Measurements from ENCODE around the gene AP5S1. TPM values are rescaled to one million over a fixed set of nuclear protein-coding genes. Genes with fewer than 3 reads are reported as not detected.

Gene AP5S1
- total and polyA plus RNA-seq, 2 donors from 2014 or later = 16.0 to 19.5 TPM

DNA sequence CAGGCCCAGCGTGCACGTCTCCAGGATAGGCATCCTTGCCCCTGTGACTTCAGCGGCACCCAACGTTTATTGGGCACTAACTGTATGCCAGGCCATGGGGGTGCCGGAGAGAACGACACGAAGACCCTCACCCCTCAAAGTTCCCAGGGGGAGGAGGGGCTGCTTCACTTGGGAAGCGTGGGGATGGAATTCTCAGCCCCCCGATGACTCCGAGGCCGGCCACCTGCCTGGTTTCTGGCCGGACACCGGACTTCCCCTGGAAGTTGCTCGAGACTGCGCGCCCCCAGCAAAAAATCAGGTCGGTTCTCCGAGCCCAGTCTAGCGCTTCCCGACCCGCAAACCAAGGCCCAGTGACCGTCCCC, 26.0 kb downstream of the AP5S1 start:
- Histone ChIP-seq H3K36me3 (ENCODE audit: control insufficient read depth in 2 of 3, insufficient read depth in 3 of 3, low read length in 3 of 3) (no peaks in the 10 kb centered on the region), H3K9ac (ENCODE audit: low read length in 3 of 3) (peak overlapping the region; percentile 50 to 94 (median 87)), H3K27me3 (ENCODE audit: control insufficient read depth, insufficient read depth, low read length) (no peaks in the 10 kb centered on the region), H3K9me3 (ENCODE audit: control insufficient read depth in 2 of 3, insufficient read depth in 1 of 3, low read length in 3 of 3) (no peaks in the 10 kb centered on the region), H3K4me3 (ENCODE audit: low read length in 3 of 3) (peak overlapping the region; percentile 65 to 96 (median 79)), H3K27ac (ENCODE audit: low read depth in 2 of 2, low read length in 2 of 2) (peak overlapping the region; percentile 82 to 95), H3K4me1 (ENCODE audit: control insufficient read depth in 2 of 3, insufficient read depth in 2 of 3, low read depth in 1 of 3, low read length in 3 of 3) (peaks cover 0 to 8% (median 0%) of the 10 kb centered on the region in 3 donors)
- TF ChIP-seq, protein P1, sequence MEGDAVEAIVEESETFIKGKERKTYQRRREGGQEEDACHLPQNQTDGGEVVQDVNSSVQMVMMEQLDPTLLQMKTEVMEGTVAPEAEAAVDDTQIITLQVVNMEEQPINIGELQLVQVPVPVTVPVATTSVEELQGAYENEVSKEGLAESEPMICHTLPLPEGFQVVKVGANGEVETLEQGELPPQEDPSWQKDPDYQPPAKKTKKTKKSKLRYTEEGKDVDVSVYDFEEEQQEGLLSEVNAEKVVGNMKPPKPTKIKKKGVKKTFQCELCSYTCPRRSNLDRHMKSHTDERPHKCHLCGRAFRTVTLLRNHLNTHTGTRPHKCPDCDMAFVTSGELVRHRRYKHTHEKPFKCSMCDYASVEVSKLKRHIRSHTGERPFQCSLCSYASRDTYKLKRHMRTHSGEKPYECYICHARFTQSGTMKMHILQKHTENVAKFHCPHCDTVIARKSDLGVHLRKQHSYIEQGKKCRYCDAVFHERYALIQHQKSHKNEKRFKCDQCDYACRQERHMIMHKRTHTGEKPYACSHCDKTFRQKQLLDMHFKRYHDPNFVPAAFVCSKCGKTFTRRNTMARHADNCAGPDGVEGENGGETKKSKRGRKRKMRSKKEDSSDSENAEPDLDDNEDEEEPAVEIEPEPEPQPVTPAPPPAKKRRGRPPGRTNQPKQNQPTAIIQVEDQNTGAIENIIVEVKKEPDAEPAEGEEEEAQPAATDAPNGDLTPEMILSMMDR (IDR thresholded peaks at IDR 0.05; ENCODE audit: borderline replicate concordance, extremely low read depth, insufficient read depth) = no peak
- DNase-seq = peak in 1 of 5 donors; percentile 84
- intact Hi-C loops (cut with DNase I) = no loop called here
- FAIRE-seq = no peak

DNA sequence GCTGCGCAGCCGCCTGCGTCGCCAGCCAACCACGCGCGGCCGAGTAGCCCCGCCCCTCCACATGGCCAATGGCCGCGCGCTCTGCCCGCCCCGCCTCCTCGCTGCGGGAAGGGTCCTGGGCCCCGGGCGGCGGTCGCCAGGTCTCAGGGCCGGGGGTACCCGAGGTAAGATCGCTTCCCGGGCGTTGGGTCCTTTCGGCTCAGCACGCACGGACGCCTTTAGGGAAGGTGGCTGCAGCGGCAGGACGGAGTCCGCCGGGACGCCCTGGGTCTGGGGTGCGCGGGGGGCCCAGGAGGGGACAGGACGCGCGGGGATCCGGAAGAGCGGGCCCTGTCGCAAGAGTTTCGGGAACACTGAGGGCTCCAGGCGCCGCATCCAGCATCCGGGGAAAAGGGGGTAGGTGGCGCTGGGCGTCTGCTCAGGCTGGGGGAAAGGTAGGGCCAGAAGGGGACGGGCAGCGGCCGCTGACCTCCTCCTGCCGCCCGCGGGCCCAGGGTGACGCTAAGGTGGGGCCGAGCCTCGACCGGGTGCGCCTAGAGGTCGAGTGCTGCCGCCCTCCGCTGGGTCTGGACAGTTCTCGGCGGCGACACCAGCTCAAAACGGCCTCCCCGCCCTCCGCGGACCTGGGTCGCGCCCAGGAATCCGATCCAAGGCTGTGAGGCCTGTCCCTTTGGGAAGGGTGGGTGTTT, 26.5 kb downstream of the AP5S1 start, which contains the start of gene MAVS:
MAVS (plus strand) TSS at position 95 of the 689 bp plus-strand sequence. CDS start 7,791 bp downstream, outside the sequence.
- intact Hi-C loops (cut with DNase I) = no loop called here
- TF ChIP-seq, protein P1 (IDR thresholded peaks at IDR 0.05; ENCODE audit: borderline replicate concordance, extremely low read depth, insufficient read depth) = no peak

DNA sequence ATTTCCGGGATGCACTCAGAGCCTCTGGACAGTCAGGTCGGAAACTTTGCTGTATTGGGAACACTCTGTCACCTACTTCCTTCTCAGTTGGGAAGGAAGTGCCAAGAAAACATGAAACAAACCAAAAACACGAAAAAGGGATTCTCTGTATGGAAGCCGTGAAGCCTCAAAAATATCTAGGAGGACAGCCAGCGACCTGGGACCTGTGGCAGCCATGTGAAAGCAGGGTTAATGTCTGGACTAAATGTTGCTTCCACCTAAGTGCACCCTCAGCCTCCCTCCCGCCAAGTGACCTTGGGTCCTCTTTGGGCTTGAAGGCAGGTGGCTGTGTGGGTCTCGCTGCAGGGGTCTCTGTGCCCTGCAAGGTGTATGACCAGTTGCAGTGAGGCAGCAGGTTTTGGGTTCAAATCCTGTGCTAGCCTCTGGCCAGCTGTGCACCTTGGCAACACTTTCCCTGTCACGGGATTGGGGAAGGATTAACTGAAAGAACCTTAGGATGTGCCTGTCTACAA, 27.1 kb downstream of the AP5S1 start:
- no peaks in the 10 kb centered on the region for H3K27me3 ChIP-seq (ENCODE audit: control insufficient read depth, insufficient read depth, low read length)
- H3K9ac ChIP-seq (ENCODE audit: low read length in 3 of 3) = peak overlapping the region; percentile 20 to 96 (median 94)
- peak overlapping the region; percentile 44 to 96 (median 79) for H3K4me3 ChIP-seq (ENCODE audit: low read length in 3 of 3)
- DNase-seq (no peak), FAIRE-seq (no peak)
- H3K4me1 ChIP-seq (ENCODE audit: control insufficient read depth in 2 of 3, insufficient read depth in 2 of 3, low read depth in 1 of 3, low read length in 3 of 3) = peaks cover 0 to 8% (median 0%) of the 10 kb centered on the region in 3 donors
- intact Hi-C loops (cut with DNase I) = no loop called here
- TF ChIP-seq, protein P1 (IDR thresholded peaks at IDR 0.05; ENCODE audit: borderline replicate concordance, extremely low read depth, insufficient read depth) = no peak
- no peaks in the 10 kb centered on the region for H3K36me3 ChIP-seq (ENCODE audit: control insufficient read depth in 2 of 3, insufficient read depth in 3 of 3, low read length in 3 of 3)
- peak overlapping the region; percentile 91 to 95 for H3K27ac ChIP-seq (ENCODE audit: low read depth in 2 of 2, low read length in 2 of 2)
- no peaks in the 10 kb centered on the region for H3K9me3 ChIP-seq (ENCODE audit: control insufficient read depth in 2 of 3, insufficient read depth in 1 of 3, low read length in 3 of 3)

More for the DNA sequence above, 26.5 kb downstream of the AP5S1 start, which contains the start of gene MAVS:
- Histone ChIP-seq H3K9ac (ENCODE audit: low read length in 3 of 3) (peak within 1 kb of the TSS; percentile 50 to 96 (median 94)), H3K9me3 (ENCODE audit: control insufficient read depth in 2 of 3, insufficient read depth in 1 of 3, low read length in 3 of 3) (no peaks in the 10 kb centered on the region), H3K27ac (ENCODE audit: low read depth in 2 of 2, low read length in 2 of 2) (peak within 1 kb of the TSS; percentile 91 to 95), H3K36me3 (ENCODE audit: control insufficient read depth in 2 of 3, insufficient read depth in 3 of 3, low read length in 3 of 3) (no peaks in the 10 kb centered on the region), H3K4me3 (ENCODE audit: low read length in 3 of 3) (peak within 1 kb of the TSS; percentile 65 to 96 (median 79)), H3K4me1 (ENCODE audit: control insufficient read depth in 2 of 3, insufficient read depth in 2 of 3, low read depth in 1 of 3, low read length in 3 of 3) (peaks cover 0 to 8% (median 0%) of the 10 kb centered on the region in 3 donors), H3K27me3 (ENCODE audit: control insufficient read depth, insufficient read depth, low read length) (no peaks in the 10 kb centered on the region)
- DNase-seq = peak; percentile 90 to 96 (median 93)
- no peak for FAIRE-seq

All from kidney (tissue), 14 donors.